Heart right ventricle (tissue), 16 donors: ENCODE data around the gene DCTN4. TPM values are rescaled to one million over a fixed set of nuclear protein-coding genes. Genes with fewer than 3 reads are reported as not detected.

ENCODE experiments used
- ATAC-seq, 8 donors: fragments of 200-7000 bp; cut with Tn5 transposase; one replicate each; pipeline ENCODE4 v1.9.1; 2020; ENCODE audit warnings: mild to moderate bottlenecking in 8 of 8, moderate library complexity in 8 of 8, moderate number of reproducible peaks in 1 of 8
- DNase-seq, 2 donors: peaks; one replicate each; pipeline ENCODE4 v3.0.0-alpha.2; 2020
- H3K27ac ChIP-seq, 10 donors: fragments of 200-600 bp; sonication (generic) in 2 of 10; one replicate each; pipeline versions ENCODE4 v1.5.0 to v1.8.0; 2020 to 2022; ENCODE audit warnings: mild to moderate bottlenecking in 3 of 10
- H3K27me3 ChIP-seq, 7 donors: fragments of 200-600 bp; one replicate each; pipeline ENCODE4 v1.8.0; 2021 to 2022; ENCODE audit warnings: mild to moderate bottlenecking in 2 of 7
- H3K36me3 ChIP-seq, 9 donors: fragments of 200-600 bp; sonication (generic) in 1 of 9; one replicate each; pipeline versions ENCODE4 v1.5.0 to v1.8.0; 2020 to 2022; ENCODE audit warnings: mild to moderate bottlenecking in 2 of 9
- H3K4me1 ChIP-seq, 9 donors: fragments of 200-600 bp; sonication (generic) in 1 of 9; one replicate each; pipeline versions ENCODE4 v1.5.0 to v1.8.0; 2020 to 2022; ENCODE audit warnings: mild to moderate bottlenecking in 4 of 9
- H3K4me3 ChIP-seq, 10 donors: fragments of 200-600 bp; sonication (generic) in 2 of 10; one replicate each; pipeline versions ENCODE4 v1.5.0 to v1.8.0; 2020 to 2022; ENCODE audit warnings: mild to moderate bottlenecking in 7 of 10, moderate library complexity in 2 of 10
- H3K9me3 ChIP-seq, 11 donors: fragments of 200-600 bp in 10 of 11; sonication (generic) in 2 of 11; one replicate each; pipeline versions ENCODE4 v1.5.0 to v1.8.0; 2013 to 2022; ENCODE audit warnings: mild to moderate bottlenecking in 2 of 11, control low read depth in 1 of 11, moderate library complexity in 1 of 11
- WGBS, 2 donors: extraction: QIAGEN DNeasy Blood & Tissue Kit; methylation state at CpG; one replicate each; pipeline ENCODE4 v1.1.7; 2013; ENCODE audit warnings: inconsistent platforms in 1 of 2; 5-methylcytosine and 5-hydroxymethylcytosine counted together
- intact Hi-C, 10 donors: fragments of 100-400 bp; cut with DNase I; formaldehyde crosslinking; loops; one replicate each; pipeline versions ENCODE4 v1.11.1 to v1.14.2; 2022
- polyA plus RNA-seq, 2 donors: library from polyadenylated mRNA; stranded (reverse); fragments of 200-250 nt; gene quantifications; one replicate each; pipeline ENCODE4 v1.2.3, GENCODE V29; 2013
- total RNA-seq, 10 donors: library from RNA; stranded (reverse); fragmentation: NEBNext Ultra II Directional in 3 of 10; extraction: Animal tissue kit (Norgen Biotek cat#: 25700) in 3 of 10; gene quantifications; one replicate each; pipeline versions ENCODE4 v1.2.1 to v1.2.4, GENCODE V29; 2021 to 2023
- TF ChIP-seq, protein P1 (sequence below), 9 donors: fragments of 200-600 bp; sonication (generic) in 2 of 9; IDR thresholded peaks; one replicate each; pipeline versions ENCODE4 v1.5.0 to v1.8.0; 2021 to 2022; ENCODE audit warnings: antibody characterized with exemption in 9 of 9, mild to moderate bottlenecking in 5 of 9, moderate library complexity in 1 of 9
- donor health status: Arrhythmogenic right ventricular cardiomyopathy.
- donor health status: ischemic (EF 13 %, LVEDD 7.1; RV severe dilation, severe dysfunction).
- donor health status: healthy with polysubstance abuse.
- donor health status: DM: no; HTN: yes; CAD: no.
- donor health status: DM: no; HTN: no; CAD: no.
- donor health status: ischemic (EF 25% LVEDD 6.9; RV normal size, moderate dysfunction).
- donor health status: ischemic (EF 25% LVEDD 5.7; RV mildly dilated, moderate dysfunction).
- donor health status: healthy.
- donor health status: DM: yes; HTN: yes; CAD: no.
- donor health status: Ischemic cardiomyopathy.
- donor health status: ischemic (EF 35%, LVEDD 5.7; RV mildly dilated, moderate dysfunction).
- donor health status: nonischemic (EF 11% LVEDD 7.7; RV severe dilation, severe dysfunction).
- donor health status: DM: yes; HTN: yes; CAD: no.
- donor health status: PGD.
- donor health status: ischemic (EF 29% LVEDD 5.4; RV normal size, mild dysfunction).
- donor health status: nonischemic (EF 23%, LVEDD 6.1; RV moderate dilation, normal function).

Gene DCTN4
- total and polyA plus RNA-seq, 12 donors, result 20.0 to 68.3 (median 56.7) TPM

DNA sequence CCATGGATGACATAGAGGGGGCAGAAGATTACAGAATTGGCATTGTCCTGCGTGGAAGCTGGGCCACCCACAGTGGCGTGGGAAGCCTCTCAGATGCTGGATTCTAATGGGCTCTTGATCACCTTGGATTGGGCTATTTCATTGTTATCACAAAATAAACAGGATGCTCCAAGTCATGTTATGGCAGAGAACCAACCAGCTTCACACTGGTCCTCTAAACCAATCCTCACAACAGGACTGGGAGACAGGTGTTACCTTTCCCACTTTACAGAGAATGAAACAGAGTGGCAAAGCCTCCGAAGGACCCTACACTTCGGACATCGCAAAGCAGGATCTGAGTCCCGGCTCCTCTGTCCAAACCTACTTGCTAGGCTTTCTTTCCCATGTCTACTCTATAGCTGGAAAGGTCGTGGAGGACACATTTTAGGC lies 19.3 kb upstream of the DCTN4 start:
- ATAC-seq, result peak in 7 of 8 donors; percentile 0 to 21 (median 7)
- H3K4me1 ChIP-seq, result peaks cover 9 to 68% (median 43%) of the 10 kb centered on the region in 9 donors
- WGBS, 2 donors, result 11 to 12% methylated on average over 7 of the region's 7 CpGs

DNA sequence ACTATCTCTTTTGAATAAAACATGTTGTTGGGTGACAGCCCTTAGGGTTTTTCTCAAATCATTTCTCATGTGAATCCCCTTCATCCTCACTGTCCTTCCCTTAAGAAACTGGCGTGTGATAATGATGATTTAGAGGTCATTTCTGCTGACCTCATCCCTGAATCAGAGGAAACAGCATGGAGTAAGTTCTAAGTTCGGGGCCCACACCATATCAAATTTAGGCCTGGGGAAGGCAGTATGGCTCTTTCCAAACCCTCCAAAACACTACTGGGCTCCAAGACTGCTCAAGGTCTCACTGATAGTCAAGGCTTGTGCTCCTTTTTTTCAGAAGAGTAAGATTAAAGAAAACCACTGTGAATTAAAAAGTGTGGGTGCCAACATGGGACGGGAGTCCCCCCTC lies 18.9 kb upstream of the DCTN4 start:
- no peak for ATAC-seq
- Histone ChIP-seq H3K27ac (peak overlapping the region; percentile 79 to 96 (median 92)), H3K27me3 (no peaks in the 10 kb centered on the region), H3K36me3 (no peaks in the 10 kb centered on the region), H3K9me3 (no peaks in the 10 kb centered on the region), H3K4me1 (peaks cover 4 to 64% (median 39%) of the 10 kb centered on the region in 9 donors), H3K4me3 (peak overlapping the region; percentile 61 to 92 (median 78))
- intact Hi-C loops, result loop anchor here in 1 of 10 donors (2.0 kb wide), 1 partner anchor 23 kb away; no protein-coding TSS in a partner anchor
- DNase-seq, result no peak
- TF ChIP-seq, protein P1, sequence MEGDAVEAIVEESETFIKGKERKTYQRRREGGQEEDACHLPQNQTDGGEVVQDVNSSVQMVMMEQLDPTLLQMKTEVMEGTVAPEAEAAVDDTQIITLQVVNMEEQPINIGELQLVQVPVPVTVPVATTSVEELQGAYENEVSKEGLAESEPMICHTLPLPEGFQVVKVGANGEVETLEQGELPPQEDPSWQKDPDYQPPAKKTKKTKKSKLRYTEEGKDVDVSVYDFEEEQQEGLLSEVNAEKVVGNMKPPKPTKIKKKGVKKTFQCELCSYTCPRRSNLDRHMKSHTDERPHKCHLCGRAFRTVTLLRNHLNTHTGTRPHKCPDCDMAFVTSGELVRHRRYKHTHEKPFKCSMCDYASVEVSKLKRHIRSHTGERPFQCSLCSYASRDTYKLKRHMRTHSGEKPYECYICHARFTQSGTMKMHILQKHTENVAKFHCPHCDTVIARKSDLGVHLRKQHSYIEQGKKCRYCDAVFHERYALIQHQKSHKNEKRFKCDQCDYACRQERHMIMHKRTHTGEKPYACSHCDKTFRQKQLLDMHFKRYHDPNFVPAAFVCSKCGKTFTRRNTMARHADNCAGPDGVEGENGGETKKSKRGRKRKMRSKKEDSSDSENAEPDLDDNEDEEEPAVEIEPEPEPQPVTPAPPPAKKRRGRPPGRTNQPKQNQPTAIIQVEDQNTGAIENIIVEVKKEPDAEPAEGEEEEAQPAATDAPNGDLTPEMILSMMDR (IDR thresholded peaks at IDR 0.05), result no peak
- 59 to 62% methylated on average over 3 of the region's 3 CpGs for WGBS, 2 donors

More for the DNA sequence above, 19.3 kb upstream of the DCTN4 start:
- H3K4me3 ChIP-seq, result peak overlapping the region; percentile 61 to 92 (median 78)
- no peaks in the 10 kb centered on the region for H3K9me3 ChIP-seq
- no peaks in the 10 kb centered on the region for H3K27me3 ChIP-seq
- DNase-seq, result no peak
- H3K36me3 ChIP-seq, result no peaks in the 10 kb centered on the region
- peak overlapping the region; percentile 79 to 96 (median 92) for H3K27ac ChIP-seq
- TF ChIP-seq, protein P1 (IDR thresholded peaks at IDR 0.05), result no peak
- intact Hi-C loops, result loop anchor here in 1 of 10 donors (2.0 kb wide), 1 partner anchor 23 kb away; no protein-coding TSS in a partner anchor

DNA sequence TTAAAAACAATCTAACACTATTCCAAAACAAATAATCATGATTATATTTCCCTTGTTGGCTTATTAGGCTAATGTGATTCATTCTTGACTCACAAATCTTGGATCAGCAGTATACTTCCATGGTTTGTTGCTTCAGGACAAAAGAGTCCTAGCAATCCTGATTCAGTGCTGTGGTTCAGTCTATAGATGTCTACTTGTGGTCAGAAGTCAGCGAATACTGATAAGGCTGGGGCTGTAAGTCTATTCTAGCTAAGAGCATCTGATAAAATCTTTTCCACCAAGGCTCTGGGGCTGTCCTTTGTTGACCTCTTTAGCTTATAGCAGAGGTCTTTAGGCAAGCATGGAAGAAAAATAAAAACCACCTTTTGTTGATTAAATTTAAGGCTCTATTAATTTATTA lies 15.3 kb upstream of the DCTN4 start:
- no peak for ATAC-seq
- 26 to 42% methylated on average over 1 of the region's 1 CpG for whole genome bisulfite sequencing, 2 donors

GRCh38 chr5:150771034-150771795 lies 12.4 kb upstream of the DCTN4 start:
- H3K4me1 ChIP-seq, result peaks cover 0 to 30% (median 0%) of the 10 kb centered on the region in 9 donors
- H3K27me3 ChIP-seq, result no peaks in the 10 kb centered on the region
- DNase-seq (no peak), ATAC-seq (no peak)
- 63 to 65% methylated on average over 1 of the region's 1 CpG for WGBS, 2 donors
- TF ChIP-seq, protein P1 (IDR thresholded peaks at IDR 0.05), result no peak
- intact Hi-C loops, result no loop called here
- H3K9me3 ChIP-seq, result no peaks in the 10 kb centered on the region
- peak overlapping the region in 1 of 10 donors; percentile 46 for H3K27ac ChIP-seq
- H3K36me3 ChIP-seq, result no peaks in the 10 kb centered on the region
- no peak overlapping the region for H3K4me3 ChIP-seq

More for the DNA sequence above, 15.3 kb upstream of the DCTN4 start:
- TF ChIP-seq, protein P1 (IDR thresholded peaks at IDR 0.05), result no peak
- H3K27me3 ChIP-seq, result no peaks in the 10 kb centered on the region
- no peaks in the 10 kb centered on the region for H3K9me3 ChIP-seq
- no peaks in the 10 kb centered on the region for H3K36me3 ChIP-seq
- H3K4me3 ChIP-seq, result no peak overlapping the region
- H3K27ac ChIP-seq, result peak overlapping the region in 1 of 10 donors; percentile 2
- intact Hi-C loops, result no loop called here
- H3K4me1 ChIP-seq, result peaks cover 1 to 38% (median 10%) of the 10 kb centered on the region in 9 donors
- DNase-seq, result no peak
